H1 (cell line): ENCODE data around the gene DAPK1.

Source experiments
- CEBPB ChIP-seq: IDR thresholded peaks from 2 replicates; pipeline ENCODE4 v1.6.1; 2012; ENCODE audit warnings: low read depth, low read length
- CREB1 ChIP-seq: IDR thresholded peaks from 2 replicates; pipeline ENCODE4 v1.6.1; 2012; ENCODE audit warnings: inconsistent platforms
- CTCF ChIP-seq, 3 experiments: IDR thresholded peaks; 1 replicate in 2 of 3; 2 replicates in 1 of 3; pipeline versions ENCODE4 v1.5.1 to v1.6.1; 2011; ENCODE audit warnings: low read length in 3 of 3, mild to moderate bottlenecking in 3 of 3, inconsistent platforms in 2 of 3, low read depth in 1 of 3, moderate library complexity in 1 of 3; ENCODE audit not compliant: insufficient read depth in 1 of 3; ENCODE audit errors: control extremely low read depth in 1 of 3
- EP300 ChIP-seq, 2 experiments: IDR thresholded peaks; 1 replicate in 1 of 2; 2 replicates in 1 of 2; pipeline ENCODE4 v1.6.1; 2011 to 2012; ENCODE audit warnings: low read depth in 2 of 2, low read length in 2 of 2, mild to moderate bottlenecking in 2 of 2, borderline replicate concordance in 1 of 2, inconsistent platforms in 1 of 2, moderate library complexity in 1 of 2
- EZH2 ChIP-seq: fragments of 200-600 bp; sonication (generic); IDR thresholded peaks from 2 replicates; pipeline ENCODE4 v1.7.1; 2012; ENCODE audit warnings: low read depth, mild to moderate bottlenecking, moderate library complexity, low read length, inconsistent platforms; ENCODE audit not compliant: severe bottlenecking
- GABPA ChIP-seq: IDR thresholded peaks from 2 replicates; pipeline ENCODE4 v1.6.1; 2011; ENCODE audit warnings: mild to moderate bottlenecking, low read length, moderate library complexity, borderline replicate concordance; ENCODE audit not compliant: insufficient read depth
- POLR2A ChIP-seq, 2 experiments: IDR thresholded peaks; 1 replicate in 1 of 2; 2 replicates in 1 of 2; pipeline ENCODE4 v1.6.1; 2011; ENCODE audit warnings: low read depth in 2 of 2, low read length in 2 of 2, mild to moderate bottlenecking in 2 of 2; ENCODE audit errors: control extremely low read depth in 1 of 2
- SP2 ChIP-seq: IDR thresholded peaks from 2 replicates; pipeline ENCODE4 v1.6.1; 2012; ENCODE audit warnings: mild to moderate bottlenecking, low read length, inconsistent platforms
- SUZ12 ChIP-seq: fragments of 200-600 bp; sonication (generic); IDR thresholded peaks from 2 replicates; pipeline ENCODE4 v1.6.1; 2012; ENCODE audit warnings: mild to moderate bottlenecking, inconsistent platforms, low read length, moderate library complexity, mixed read lengths
- TAF1 ChIP-seq: IDR thresholded peaks from 2 replicates; pipeline ENCODE4 v1.6.1; 2011; ENCODE audit warnings: mild to moderate bottlenecking, low read depth, low read length
- TBP ChIP-seq: IDR thresholded peaks from 2 replicates; pipeline ENCODE4 v1.6.1; 2011; ENCODE audit warnings: low read depth, low read length, improper control_type of control experiment
- USF2 ChIP-seq: IDR thresholded peaks from 2 replicates; pipeline ENCODE4 v1.6.1; 2011; ENCODE audit warnings: low read length, improper control_type of control experiment

- no peak for TF ChIP-seq CTCF (IDR thresholded peaks at IDR 0.05; ENCODE audit: control extremely low read depth in 1 of 3, insufficient read depth in 1 of 3, low read depth in 1 of 3, low read length in 3 of 3)
- no peak for TF ChIP-seq GABPA
- TF ChIP-seq SP2, result no peak
- no peak for TF ChIP-seq SUZ12
- no peak for TF ChIP-seq EP300 (IDR thresholded peaks at IDR 0.05; ENCODE audit: borderline replicate concordance in 1 of 2, low read depth in 2 of 2, low read length in 2 of 2)
- TF ChIP-seq EZH2, result no peak
- no peak for TF ChIP-seq TAF1
- TF ChIP-seq CEBPB, result no peak
- no peak for TF ChIP-seq USF2
- no peak for TF ChIP-seq CREB1
- TF ChIP-seq TBP, result no peak
- TF ChIP-seq POLR2A (IDR thresholded peaks at IDR 0.05; ENCODE audit: control extremely low read depth in 1 of 2, low read depth in 2 of 2, low read length in 2 of 2), result no peak
These were observed 205.3 kb downstream of the DAPK1 start for GRCh38 chr9:87702921-87703320.
